HEK293T (cell line): ENCODE measurements around the gene FHIT.

Experiments
- ARNT ChIP-seq: fragments of 450-650 bp; IDR thresholded peaks from 2 replicates; pipeline ENCODE4 v1.6.1; 2017; ENCODE audit warnings: mild to moderate bottlenecking
- BHLHE40 ChIP-seq: fragments of 450-650 bp; IDR thresholded peaks from 2 replicates; pipeline ENCODE4 v1.6.1; 2016; ENCODE audit warnings: mild to moderate bottlenecking, moderate library complexity, borderline replicate concordance
- FOXA1 ChIP-seq: fragments of 450-650 bp; IDR thresholded peaks from 2 replicates; pipeline ENCODE4 v1.6.1; 2016; ENCODE audit warnings: mild to moderate bottlenecking
- FOXM1 ChIP-seq: fragments of 450-650 bp; IDR thresholded peaks from 2 replicates; pipeline ENCODE4 v1.6.1; 2017; ENCODE audit warnings: mild to moderate bottlenecking, borderline replicate concordance
- NFRKB ChIP-seq: fragments of 450-650 bp; IDR thresholded peaks from 2 replicates; pipeline ENCODE4 v1.6.1; 2016; ENCODE audit warnings: mild to moderate bottlenecking, moderate library complexity
- SUZ12 ChIP-seq: fragments of 450-650 bp; IDR thresholded peaks from 2 replicates; pipeline ENCODE4 v1.6.1; 2016; ENCODE audit warnings: mild to moderate bottlenecking
- TARDBP ChIP-seq: fragments of 450-650 bp; IDR thresholded peaks from 2 replicates; pipeline ENCODE4 v1.6.1; 2016

- TF ChIP-seq FOXM1 (no peak), TARDBP (no peak), BHLHE40 (no peak), SUZ12 (no peak), NFRKB (no peak), FOXA1 (no peak), ARNT (no peak)
Observed at GRCh38 chr3:59930170-59930569, 1321.1 kb downstream of the FHIT start.
